ENCODE results near the gene PHGDH.
"Not testable (repeated sequence)": the region's sequence is repeated elsewhere in the genome, so short reads cannot be mapped to it uniquely, and the experiment has no call there.

Gene PHGDH

GRCh38 chr1:119702384-119702783 lies 9.3 kb upstream of the PHGDH start:
- Histone ChIP-seq H3K79me2 (ENCODE audit: low read length) (no peaks in the 10 kb centered on the region), H3K4me3 (ENCODE audit: low read length) (no peak overlapping the region), H3K4me2 (ENCODE audit: low read length) (no peak overlapping the region), H3K4me1 (ENCODE audit: low read length) (no peaks in the 10 kb centered on the region), H3K36me3 (replicated peaks; ENCODE audit: low read depth, low read length) (no peaks in the 10 kb centered on the region), H4K20me1 (ENCODE audit: insufficient read depth, low read length) (no peaks in the 10 kb centered on the region), H3K9ac (ENCODE audit: low read length) (no peak overlapping the region), H3K27ac (ENCODE audit: low read length) (no peak overlapping the region), H3K9me3 (ENCODE audit: insufficient read depth, low read length) (peaks cover 8% of the 10 kb centered on the region; the same call in 1 of the 2 replicates), H2AFZ (ENCODE audit: low read depth, low read length) (no peak overlapping the region), H3K27me3 (ENCODE audit: low read depth, low read length) (peaks cover 8% of the 10 kb centered on the region)
- TF ChIP-seq CTCF (IDR thresholded peaks at IDR 0.05; ENCODE audit: low read depth, low read length), result no peak
- TF ChIP-seq EZH2phosphoT487 (IDR thresholded peaks at IDR 0.05; ENCODE audit: low read depth), result no peak

- Histone ChIP-seq H3K27me3 (ENCODE audit: low read depth, low read length) (peaks cover 15% of the 10 kb centered on the region), H4K20me1 (ENCODE audit: insufficient read depth, low read length) (no peaks in the 10 kb centered on the region), H3K79me2 (ENCODE audit: low read length) (no peaks in the 10 kb centered on the region), H3K4me2 (ENCODE audit: low read length) (no peak overlapping the region), H3K4me3 (ENCODE audit: low read length) (no peak overlapping the region), H2AFZ (ENCODE audit: low read depth, low read length) (no peak overlapping the region), H3K4me1 (ENCODE audit: low read length) (no peaks in the 10 kb centered on the region), H3K9ac (ENCODE audit: low read length) (no peak overlapping the region), H3K27ac (ENCODE audit: low read length) (no peak overlapping the region), H3K9me3 (ENCODE audit: insufficient read depth, low read length) (peaks cover 8% of the 10 kb centered on the region; the same call in 1 of the 2 replicates), H3K36me3 (replicated peaks; ENCODE audit: low read depth, low read length) (no peaks in the 10 kb centered on the region)
- TF ChIP-seq CTCF (IDR thresholded peaks at IDR 0.05; ENCODE audit: low read depth, low read length), result no peak
- no peak for TF ChIP-seq EZH2phosphoT487 (IDR thresholded peaks at IDR 0.05; ENCODE audit: low read depth)
Measured at GRCh38 chr1:119703666-119704450, 7.9 kb upstream of the PHGDH start.

- not testable (repeated sequence) for H2AFZ ChIP-seq (ENCODE audit: low read depth, low read length); H3K9ac ChIP-seq (ENCODE audit: low read length); H3K27me3 ChIP-seq (ENCODE audit: low read depth, low read length); H3K9me3 ChIP-seq (ENCODE audit: insufficient read depth, low read length); H3K79me2 ChIP-seq (ENCODE audit: low read length); H3K27ac ChIP-seq (ENCODE audit: low read length); H4K20me1 ChIP-seq (ENCODE audit: insufficient read depth, low read length); H3K4me2 ChIP-seq (ENCODE audit: low read length); H3K4me3 ChIP-seq (ENCODE audit: low read length); H3K36me3 ChIP-seq (replicated peaks; ENCODE audit: low read depth, low read length); H3K4me1 ChIP-seq (ENCODE audit: low read length)
Measured at GRCh38 chr1:119706599-119706998, 5.1 kb upstream of the PHGDH start.

GRCh38 chr1:119711356-119711803 lies 354 bp upstream of the PHGDH start:
- Histone ChIP-seq H3K4me1 (ENCODE audit: low read length) (peaks cover 10% of the 10 kb centered on the region), H3K79me2 (ENCODE audit: low read length) (peaks cover 38% of the 10 kb centered on the region), H2AFZ (ENCODE audit: low read depth, low read length) (peak overlapping the region; percentile 74), H4K20me1 (ENCODE audit: insufficient read depth, low read length) (peaks cover 20% of the 10 kb centered on the region; the same call in 1 of the 2 replicates), H3K9ac (ENCODE audit: low read length) (peak overlapping the region; percentile 78), H3K4me2 (ENCODE audit: low read length) (peak overlapping the region; percentile 82), H3K4me3 (ENCODE audit: low read length) (peak overlapping the region; percentile 84)
- not testable (repeated sequence) for H3K27me3 ChIP-seq (ENCODE audit: low read depth, low read length); H3K9me3 ChIP-seq (ENCODE audit: insufficient read depth, low read length); H3K36me3 ChIP-seq (replicated peaks; ENCODE audit: low read depth, low read length); H3K27ac ChIP-seq (ENCODE audit: low read length)

DNA sequence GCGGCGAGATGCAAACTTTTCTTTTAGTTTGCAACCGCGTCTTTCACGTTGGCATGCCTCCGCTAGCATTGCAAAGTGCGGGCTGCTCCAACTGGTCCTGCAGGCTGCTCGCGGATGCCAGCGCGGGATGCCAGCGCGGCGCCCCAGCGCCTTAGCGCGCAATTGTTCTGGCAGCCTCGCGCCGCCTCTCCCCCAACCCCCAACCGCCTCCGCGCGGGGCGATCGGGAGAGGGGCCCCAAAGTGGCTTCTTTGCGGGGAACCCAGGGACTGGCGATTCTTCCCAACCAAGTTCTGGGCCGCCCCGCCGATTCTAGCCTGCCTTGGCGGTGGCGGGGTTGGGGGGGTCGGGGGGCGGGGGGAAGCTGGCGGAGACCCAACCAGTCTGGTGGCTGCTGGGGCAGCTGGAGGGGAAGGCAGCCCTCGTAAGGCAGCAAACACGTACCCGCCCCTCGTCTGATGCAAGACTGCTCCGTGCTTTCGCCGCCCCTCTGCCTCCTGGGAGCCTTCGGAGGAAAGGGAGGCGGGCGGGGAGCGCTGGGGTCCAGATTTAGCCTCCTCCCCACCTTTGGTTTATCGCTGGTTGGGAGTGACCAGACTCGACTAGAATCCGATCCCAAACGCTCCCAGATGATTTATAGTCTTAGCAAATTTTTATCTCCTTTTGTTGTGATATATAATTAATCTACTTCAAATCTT lies 756 bp downstream of the PHGDH start:
- peaks cover 10% of the 10 kb centered on the region for H3K4me1 ChIP-seq (ENCODE audit: low read length)
- peak overlapping the region; percentile 84 for H3K4me3 ChIP-seq (ENCODE audit: low read length)
- no peaks in the 10 kb centered on the region for H3K9me3 ChIP-seq (ENCODE audit: insufficient read depth, low read length)
- TF ChIP-seq CTCF (IDR thresholded peaks at IDR 0.05; ENCODE audit: low read depth, low read length) (no peak), EZH2phosphoT487 (IDR thresholded peaks at IDR 0.05; ENCODE audit: low read depth) (no peak)
- peak overlapping the region; percentile 18; the same call in 1 of the 2 replicates for H3K27ac ChIP-seq (ENCODE audit: low read length)
- peak overlapping the region; percentile 74 for H2AFZ ChIP-seq (ENCODE audit: low read depth, low read length)
- H4K20me1 ChIP-seq (ENCODE audit: insufficient read depth, low read length), result peaks cover 24% of the 10 kb centered on the region; the same call in 1 of the 2 replicates
- peaks cover 7% of the 10 kb centered on the region for H3K27me3 ChIP-seq (ENCODE audit: low read depth, low read length)
- H3K36me3 ChIP-seq (replicated peaks; ENCODE audit: low read depth, low read length), result no peaks in the 10 kb centered on the region
- peak overlapping the region; percentile 82 for H3K4me2 ChIP-seq (ENCODE audit: low read length)
- peak overlapping the region; percentile 78 for H3K9ac ChIP-seq (ENCODE audit: low read length)
- H3K79me2 ChIP-seq (ENCODE audit: low read length), result peaks cover 41% of the 10 kb centered on the region

Measured in OCI-LY3 (cell line).